LNCaP clone FGC (cell line): ENCODE results near the gene GABRR1.

Source experiments
- DNase-seq: peaks from one replicate; pipeline ENCODE4 v3.0.0-alpha.2; 2011; ENCODE audit warnings: low read depth
- H3K4me3 ChIP-seq: 2 replicates; pipeline ENCODE4 v1.5.1; 2011; ENCODE audit warnings: mild to moderate bottlenecking, low read depth, low read length, control low read depth
- TF ChIP-seq, protein P1 (sequence below): IDR thresholded peaks from 2 replicates; pipeline ENCODE4 v1.5.1; 2012; ENCODE audit warnings: mild to moderate bottlenecking; ENCODE audit not compliant: control insufficient read depth, insufficient read depth; ENCODE audit errors: extremely low read depth

Gene GABRR1

DNA sequence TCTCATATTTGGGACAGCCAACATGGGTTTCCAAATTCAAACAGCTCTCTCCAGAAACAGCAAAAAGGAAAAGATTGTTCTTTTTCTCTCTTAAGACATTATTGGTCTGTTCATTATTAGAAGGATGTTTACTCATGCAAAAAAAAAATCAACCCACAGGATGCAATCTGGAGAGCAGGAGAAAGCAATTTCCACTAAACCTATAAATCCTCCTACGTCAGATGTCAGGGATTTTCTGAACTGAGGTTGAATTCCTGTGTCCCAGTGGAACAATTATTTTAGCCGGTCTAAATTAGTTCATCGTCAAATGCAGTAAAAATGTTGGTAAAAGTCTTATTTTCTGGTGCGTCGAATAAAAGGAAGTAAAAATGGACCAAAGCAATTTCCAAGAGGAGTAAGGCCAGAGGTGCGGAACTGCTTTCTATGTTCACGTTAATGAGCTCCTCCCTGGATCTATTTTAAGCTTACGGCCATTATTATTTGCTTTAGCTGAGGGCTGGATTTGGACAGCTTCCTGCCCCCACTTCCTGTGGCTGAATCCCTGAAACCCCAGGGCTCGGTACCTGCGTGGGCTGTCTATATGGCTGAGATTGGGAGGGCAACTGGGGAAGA is at the start of gene GABRR1:
Gene GABRR1 (minus strand): TSS at position 60 of the 612 bp plus-strand sequence. CDS start 36 bp downstream, at position 24.
- H3K4me3 ChIP-seq: no peak within 1 kb of the TSS
- TF ChIP-seq, protein P1, sequence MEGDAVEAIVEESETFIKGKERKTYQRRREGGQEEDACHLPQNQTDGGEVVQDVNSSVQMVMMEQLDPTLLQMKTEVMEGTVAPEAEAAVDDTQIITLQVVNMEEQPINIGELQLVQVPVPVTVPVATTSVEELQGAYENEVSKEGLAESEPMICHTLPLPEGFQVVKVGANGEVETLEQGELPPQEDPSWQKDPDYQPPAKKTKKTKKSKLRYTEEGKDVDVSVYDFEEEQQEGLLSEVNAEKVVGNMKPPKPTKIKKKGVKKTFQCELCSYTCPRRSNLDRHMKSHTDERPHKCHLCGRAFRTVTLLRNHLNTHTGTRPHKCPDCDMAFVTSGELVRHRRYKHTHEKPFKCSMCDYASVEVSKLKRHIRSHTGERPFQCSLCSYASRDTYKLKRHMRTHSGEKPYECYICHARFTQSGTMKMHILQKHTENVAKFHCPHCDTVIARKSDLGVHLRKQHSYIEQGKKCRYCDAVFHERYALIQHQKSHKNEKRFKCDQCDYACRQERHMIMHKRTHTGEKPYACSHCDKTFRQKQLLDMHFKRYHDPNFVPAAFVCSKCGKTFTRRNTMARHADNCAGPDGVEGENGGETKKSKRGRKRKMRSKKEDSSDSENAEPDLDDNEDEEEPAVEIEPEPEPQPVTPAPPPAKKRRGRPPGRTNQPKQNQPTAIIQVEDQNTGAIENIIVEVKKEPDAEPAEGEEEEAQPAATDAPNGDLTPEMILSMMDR: no peak
- no peak for DNase-seq

DNA sequence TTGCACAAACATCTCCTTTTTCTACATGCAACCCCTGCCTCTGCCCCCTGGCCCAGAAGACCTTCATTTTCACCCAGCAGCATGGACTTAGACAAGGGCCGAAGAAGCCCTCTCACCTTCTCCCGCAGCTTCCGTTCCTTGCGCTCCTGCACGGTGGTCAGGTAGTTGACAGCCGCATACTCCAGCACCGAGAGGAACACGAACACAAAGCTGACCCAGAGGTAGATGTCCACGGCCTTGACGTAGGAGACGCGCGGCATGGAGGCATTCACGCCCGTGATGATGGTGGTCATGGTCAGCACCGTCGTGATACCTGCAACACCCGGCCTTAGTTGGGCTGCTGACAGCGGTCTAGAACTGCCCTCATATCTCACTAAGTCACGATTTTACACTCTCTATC is 47.1 kb upstream of the GABRR1 start:
- TF ChIP-seq, protein P1: no peak
- H3K4me3 ChIP-seq: no peak overlapping the region
- DNase-seq: no peak

- TF ChIP-seq, protein P1: no peak
- no peak overlapping the region for H3K4me3 ChIP-seq
- no peak for DNase-seq
Measured at GRCh38 chr6:89260832-89261231, 43.7 kb upstream of the GABRR1 start.

DNA sequence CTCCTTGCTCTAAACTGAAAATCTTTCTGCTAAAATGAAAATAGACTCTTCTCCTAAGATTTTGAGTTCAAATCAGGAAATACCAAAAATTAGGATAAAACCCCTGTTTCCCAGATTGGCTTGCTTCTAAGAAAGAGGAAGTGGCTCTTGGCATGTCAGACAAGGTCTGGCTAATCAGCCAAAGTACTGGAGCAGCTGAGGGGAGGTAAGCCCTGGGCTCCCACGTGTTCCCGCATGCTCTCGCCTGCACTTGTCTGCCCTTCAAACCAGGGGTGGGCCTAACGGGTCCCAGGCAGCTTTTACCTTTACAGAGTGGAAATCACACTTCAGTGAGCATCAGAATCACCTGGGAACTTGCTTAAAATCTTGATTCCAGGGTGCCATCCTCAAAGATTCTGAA is 43.2 kb upstream of the GABRR1 start:
- no peak for DNase-seq

GRCh38 chr6:89258912-89259311 is 41.8 kb upstream of the GABRR1 start:
- no peak for DNase-seq
- H3K4me3 ChIP-seq: no peak overlapping the region
- TF ChIP-seq, protein P1: no peak

More for the DNA sequence above, 43.2 kb upstream of the GABRR1 start:
- H3K4me3 ChIP-seq: no peak overlapping the region
- TF ChIP-seq, protein P1: no peak

DNA sequence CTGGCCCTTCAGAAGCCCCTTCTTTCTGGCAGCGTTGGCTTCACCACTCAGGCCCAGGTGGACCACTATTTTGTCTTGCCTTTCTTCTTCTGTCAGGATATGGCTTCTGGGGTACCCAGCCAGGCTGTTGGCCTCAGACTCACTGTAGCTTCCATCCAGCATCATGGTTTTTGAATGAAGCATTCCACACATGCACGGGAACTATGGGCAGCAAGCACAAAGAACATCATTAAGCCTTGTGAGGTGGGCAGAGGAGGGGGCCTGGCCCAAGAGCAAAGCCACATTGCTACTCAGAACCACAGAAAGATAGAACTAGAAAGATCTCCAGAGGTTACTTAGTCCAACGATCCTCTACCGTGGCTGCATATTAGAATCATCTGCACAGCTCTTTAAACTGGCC is 40.6 kb upstream of the GABRR1 start:
- TF ChIP-seq, protein P1: no peak
- no peak for DNase-seq
- no peak overlapping the region for H3K4me3 ChIP-seq

DNA sequence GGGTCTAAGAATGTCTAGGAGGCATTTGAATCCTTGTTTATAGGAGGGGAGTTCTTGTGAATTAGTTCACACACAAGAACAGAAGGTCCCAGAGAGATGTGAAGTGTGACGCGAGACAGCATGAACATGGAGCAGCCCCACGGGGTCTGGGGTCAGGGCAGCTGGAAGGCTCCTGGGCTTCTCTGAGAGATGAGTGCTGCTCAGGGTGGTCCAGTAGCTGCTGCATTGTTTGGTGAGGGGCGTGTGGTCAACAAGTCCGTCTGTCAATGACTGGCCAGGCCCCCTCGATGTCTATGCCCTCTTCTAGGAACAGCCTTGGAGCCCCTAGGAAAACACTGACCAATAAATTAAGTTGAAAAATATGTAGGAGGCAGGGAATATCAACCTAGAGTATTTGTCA is 40.2 kb upstream of the GABRR1 start:
- no peak overlapping the region for H3K4me3 ChIP-seq
- no peak for DNase-seq
- TF ChIP-seq, protein P1: no peak
